ENCODE data around the gene MIOX.

DNA sequence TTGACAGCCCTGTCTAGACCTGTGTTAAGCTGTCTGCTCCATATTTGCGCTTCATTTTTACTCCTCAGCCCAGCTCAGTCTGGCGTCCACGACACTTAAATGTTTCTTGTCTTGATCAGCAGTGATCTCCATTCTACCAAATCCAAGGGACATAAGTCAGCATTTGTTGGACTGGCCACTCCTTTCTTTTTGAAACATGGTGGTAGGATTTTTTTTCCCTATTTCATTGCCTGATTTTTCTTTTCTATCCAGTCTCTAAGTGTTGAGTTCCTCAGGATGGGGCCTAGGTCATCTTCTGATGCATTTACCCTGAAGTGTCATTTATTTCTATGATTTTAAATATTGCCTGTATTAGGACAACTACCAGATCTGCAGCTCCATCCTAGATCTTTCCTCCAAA, 22.2 kb downstream of the MIOX start:
- TF ChIP-seq POLR2A (IDR thresholded peaks at IDR 0.05) (no peak), CTCF (IDR thresholded peaks at IDR 0.05) (no peak), POLR2AphosphoS5 (IDR thresholded peaks at IDR 0.05) (no peak)

All from suprapubic skin (tissue), 4 donors.